KOPT-K1 (cell line): Measurements from ENCODE around the gene OSBPL9.
"Not testable (repeated sequence)": the region's sequence is repeated elsewhere in the genome, so short reads cannot be mapped to it uniquely, and the experiment has no call there.

Experiments used
- H3K27ac ChIP-seq: fragments of 200-600 bp; sonication (generic); 2 replicates; pipeline ENCODE4 v1.5.1; 2016; ENCODE audit warnings: antibody characterized with exemption, mild to moderate bottlenecking, low read depth, low read length; ENCODE audit not compliant: poor library complexity, severe bottlenecking
- H3K36me3 ChIP-seq: fragments of 200-600 bp; sonication (generic); 2 replicates; pipeline ENCODE4 v1.5.1; 2017; ENCODE audit warnings: antibody characterized with exemption, mild to moderate bottlenecking, low read length, moderate library complexity; ENCODE audit not compliant: insufficient read depth
- H3K9me3 ChIP-seq: fragments of 200-600 bp; sonication (generic); 2 replicates; pipeline ENCODE4 v1.5.1; 2017; ENCODE audit warnings: antibody characterized with exemption, low read length, mild to moderate bottlenecking; ENCODE audit not compliant: insufficient read depth, poor library complexity, severe bottlenecking

The OSBPL9 gene

GRCh38 chr1:51689075-51689440 is 72.2 kb downstream of the OSBPL9 start:
- Histone ChIP-seq H3K36me3 (no peaks in the 10 kb centered on the region), H3K9me3 (no peaks in the 10 kb centered on the region), H3K27ac (no peak overlapping the region)

DNA sequence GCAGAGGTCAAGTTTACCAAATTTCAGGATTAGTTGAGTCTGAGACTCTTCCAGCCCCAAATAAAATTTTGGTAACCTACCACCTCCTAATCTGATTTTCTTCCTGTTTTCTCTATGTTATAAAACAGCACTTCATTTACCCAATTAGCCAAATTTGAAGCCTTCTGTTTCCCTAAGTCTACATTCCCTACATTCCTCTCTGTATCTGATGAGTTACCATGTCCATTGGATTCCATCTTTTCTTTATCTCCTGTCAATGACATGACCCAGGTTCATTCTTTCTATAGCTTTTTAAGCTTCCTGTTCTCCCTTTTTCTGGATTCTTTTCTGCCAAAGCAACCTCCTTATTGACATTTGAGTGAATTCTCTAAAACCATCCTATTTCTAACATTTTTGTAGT is 72.8 kb downstream of the OSBPL9 start:
- H3K9me3 ChIP-seq: no peaks in the 10 kb centered on the region
- no peaks in the 10 kb centered on the region for H3K36me3 ChIP-seq
- H3K27ac ChIP-seq: no peak overlapping the region

GRCh38 chr1:51690285-51690961 is 73.5 kb downstream of the OSBPL9 start:
- no peak overlapping the region for H3K27ac ChIP-seq
- H3K36me3 ChIP-seq: no peaks in the 10 kb centered on the region
- no peaks in the 10 kb centered on the region for H3K9me3 ChIP-seq

DNA sequence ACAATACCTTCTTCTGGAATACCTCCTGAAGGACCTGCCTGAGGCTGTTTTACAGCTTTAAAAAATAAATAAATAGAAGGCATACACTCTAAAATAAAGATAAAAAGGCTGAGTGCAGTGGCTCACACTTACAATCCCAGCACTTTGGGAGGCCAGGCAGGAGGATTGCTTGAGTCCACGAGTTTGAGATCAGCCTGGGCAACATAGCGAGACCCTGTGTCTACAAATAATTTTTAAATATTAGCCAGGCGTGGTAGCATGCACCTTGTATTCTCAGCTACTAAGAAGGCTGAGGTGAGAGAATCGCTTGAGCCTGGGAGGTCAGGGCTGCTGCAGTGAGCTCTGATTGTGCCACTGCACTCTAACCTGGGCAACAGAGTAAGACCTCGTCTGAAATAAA is 75.0 kb downstream of the OSBPL9 start:
- H3K36me3 ChIP-seq: no peaks in the 10 kb centered on the region
- no peaks in the 10 kb centered on the region for H3K9me3 ChIP-seq
- H3K27ac ChIP-seq: no peak overlapping the region

DNA sequence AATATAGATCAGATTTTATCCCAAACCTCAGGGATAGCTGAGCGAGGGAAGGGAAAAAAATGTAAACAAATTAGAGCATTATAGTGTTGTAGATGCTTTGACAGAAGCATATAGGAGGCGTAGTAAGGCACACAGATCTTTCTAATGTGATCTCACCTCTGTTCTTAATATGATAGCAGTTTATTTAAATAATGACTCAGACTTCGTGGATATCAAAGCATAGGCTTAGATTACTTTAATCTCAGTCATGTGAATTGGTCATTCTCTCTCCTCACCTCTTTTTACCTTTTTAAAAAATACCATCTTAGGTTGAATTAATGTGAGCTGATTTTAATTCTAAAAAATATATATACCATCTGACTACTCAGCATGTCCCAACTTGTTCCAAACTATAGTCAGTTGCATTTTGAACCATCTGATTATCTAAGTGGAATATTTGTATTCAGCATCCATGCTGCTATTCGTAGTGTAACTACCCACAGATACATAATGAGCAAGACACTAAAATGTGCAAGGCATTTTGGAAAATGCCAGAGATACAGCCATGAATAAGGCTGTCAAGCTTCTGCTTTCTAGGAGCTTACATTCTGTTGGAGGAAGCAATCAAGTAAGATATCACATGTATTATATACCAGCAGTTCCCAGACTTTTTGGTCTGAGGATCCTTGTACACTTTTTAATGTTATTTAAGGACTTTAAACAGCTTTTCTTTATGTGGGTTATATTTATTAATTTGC is 76.7 kb downstream of the OSBPL9 start:
- no peak overlapping the region for H3K27ac ChIP-seq
- H3K9me3 ChIP-seq: no peaks in the 10 kb centered on the region
- H3K36me3 ChIP-seq: no peaks in the 10 kb centered on the region

DNA sequence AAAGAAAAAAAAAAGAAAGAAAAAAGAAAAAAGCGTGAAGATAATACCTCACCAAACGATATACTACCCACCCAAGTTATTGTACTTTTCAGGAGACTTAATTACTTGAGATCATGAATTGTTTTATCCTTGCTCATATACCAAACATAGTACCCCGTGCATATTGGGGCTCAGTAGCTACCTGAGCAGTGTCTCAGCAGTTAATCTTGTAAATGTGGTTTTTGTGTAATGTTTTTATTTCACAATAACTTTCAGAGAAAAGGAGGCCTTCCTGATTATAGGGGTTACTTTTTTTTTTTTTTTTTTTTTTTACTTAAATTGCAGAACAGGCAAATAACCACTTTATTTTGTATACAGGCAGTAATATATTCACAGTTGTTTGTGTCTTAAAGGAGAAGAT is 80.3 kb downstream of the OSBPL9 start:
- no peak overlapping the region for H3K27ac ChIP-seq
- no peaks in the 10 kb centered on the region for H3K36me3 ChIP-seq
- H3K9me3 ChIP-seq: no peaks in the 10 kb centered on the region

DNA sequence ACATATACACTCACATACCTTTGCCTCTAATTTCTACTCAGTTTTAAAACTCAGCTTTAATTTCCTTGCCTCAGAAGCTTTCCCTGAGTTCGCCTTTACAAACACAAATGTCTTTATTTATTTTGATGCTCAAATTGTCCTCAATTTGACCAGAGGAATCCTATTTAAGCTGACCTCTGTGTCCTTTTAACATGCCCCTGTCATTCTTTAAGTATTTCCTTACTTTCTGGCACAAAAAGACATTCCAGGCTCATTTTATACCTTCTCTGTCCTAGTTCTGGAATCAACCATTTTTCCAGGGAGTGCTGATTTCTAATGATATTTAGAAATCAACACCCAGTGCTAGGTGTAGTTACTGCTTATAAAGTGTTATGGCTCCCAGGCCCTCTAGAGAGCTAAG is 82.5 kb downstream of the OSBPL9 start:
- no peak overlapping the region for H3K27ac ChIP-seq
- no peaks in the 10 kb centered on the region for H3K9me3 ChIP-seq
- H3K36me3 ChIP-seq: no peaks in the 10 kb centered on the region

DNA sequence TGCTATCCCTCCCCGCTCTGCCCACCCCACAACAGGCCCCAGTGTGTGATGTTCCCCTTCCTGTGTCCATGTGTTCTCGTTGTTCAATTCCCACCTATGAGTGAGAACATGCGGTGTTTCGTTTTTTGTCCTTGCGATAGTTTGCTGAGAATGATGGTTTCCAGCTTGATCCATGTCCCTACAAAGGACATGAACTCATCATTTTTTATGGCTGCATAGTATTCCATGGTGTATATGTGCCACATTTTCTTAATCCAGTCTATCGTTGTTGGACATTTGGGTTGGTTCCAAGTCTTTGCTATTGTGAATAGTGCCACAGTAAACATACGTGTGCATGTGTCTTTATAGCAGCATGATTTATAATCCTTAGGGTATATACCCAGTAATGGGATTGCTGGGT is 84.9 kb downstream of the OSBPL9 start:
- H3K36me3 ChIP-seq, H3K27ac ChIP-seq, H3K9me3 ChIP-seq: not testable (repeated sequence)

DNA sequence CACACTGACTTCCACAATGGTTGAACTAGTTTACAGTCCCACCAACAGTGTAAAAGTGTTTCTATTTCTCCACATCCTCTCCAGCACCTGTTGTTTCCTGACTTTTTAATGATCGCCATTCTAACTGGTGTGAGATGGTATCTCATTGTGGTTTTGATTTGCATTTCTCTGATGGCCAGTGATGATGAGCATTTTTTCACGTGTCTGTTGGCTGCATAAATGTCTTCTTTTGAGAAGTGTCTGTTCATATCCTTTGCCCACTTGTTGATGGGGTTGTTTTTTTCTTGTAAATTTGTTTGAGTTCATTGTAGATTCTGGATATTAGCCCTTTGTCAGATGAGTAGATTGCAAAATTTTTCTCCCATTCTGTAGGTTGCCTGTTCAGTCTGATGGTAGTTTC is 85.3 kb downstream of the OSBPL9 start:
- H3K27ac ChIP-seq, H3K36me3 ChIP-seq, H3K9me3 ChIP-seq: not testable (repeated sequence)

- H3K36me3 ChIP-seq: no peaks in the 10 kb centered on the region
- no peak overlapping the region for H3K27ac ChIP-seq
- H3K9me3 ChIP-seq: no peaks in the 10 kb centered on the region
Measured at GRCh38 chr1:51705035-51705434, 88.1 kb downstream of the OSBPL9 start.

DNA sequence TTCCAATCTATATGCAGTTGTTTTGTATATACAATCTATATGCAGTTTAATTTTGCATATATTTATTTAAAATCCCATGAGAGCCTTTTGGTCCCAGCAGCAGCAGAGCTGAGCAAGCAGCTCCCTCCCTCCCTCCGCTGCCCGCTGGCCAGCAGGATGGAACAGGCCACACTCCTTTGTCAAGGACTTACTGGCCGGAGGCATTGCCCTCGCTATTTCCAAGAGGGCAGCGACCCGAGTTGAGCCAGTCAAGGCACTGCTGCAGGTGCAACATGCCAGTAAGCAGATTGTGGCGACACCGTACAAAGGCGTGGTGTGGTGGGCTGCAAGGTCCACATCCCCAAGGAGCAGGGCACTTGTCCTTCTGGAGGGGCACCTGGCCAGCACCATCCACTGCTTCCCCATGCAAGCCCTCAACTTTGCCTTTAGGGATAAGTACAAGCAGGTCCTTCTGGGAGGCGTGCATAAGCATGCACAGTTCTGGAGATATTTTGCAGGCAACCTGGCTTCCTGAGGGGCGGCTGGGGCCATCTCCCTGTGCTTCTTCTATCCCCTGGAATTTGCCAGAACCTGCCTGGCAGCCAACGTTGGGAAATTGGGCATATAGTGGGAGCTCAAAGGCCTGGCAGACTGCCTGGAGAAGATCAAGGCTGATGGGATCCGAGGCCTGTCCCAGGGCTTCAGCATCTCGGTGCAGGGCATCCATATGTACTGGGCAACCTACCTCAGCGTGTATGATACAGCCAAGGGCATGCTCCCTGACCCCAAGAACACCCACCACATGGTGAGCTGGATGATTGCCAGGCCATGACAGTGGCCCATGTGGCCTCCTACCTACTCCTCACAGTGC is 92.2 kb downstream of the OSBPL9 start:
- no peaks in the 10 kb centered on the region for H3K9me3 ChIP-seq
- H3K27ac ChIP-seq: no peak overlapping the region
- no peaks in the 10 kb centered on the region for H3K36me3 ChIP-seq

DNA sequence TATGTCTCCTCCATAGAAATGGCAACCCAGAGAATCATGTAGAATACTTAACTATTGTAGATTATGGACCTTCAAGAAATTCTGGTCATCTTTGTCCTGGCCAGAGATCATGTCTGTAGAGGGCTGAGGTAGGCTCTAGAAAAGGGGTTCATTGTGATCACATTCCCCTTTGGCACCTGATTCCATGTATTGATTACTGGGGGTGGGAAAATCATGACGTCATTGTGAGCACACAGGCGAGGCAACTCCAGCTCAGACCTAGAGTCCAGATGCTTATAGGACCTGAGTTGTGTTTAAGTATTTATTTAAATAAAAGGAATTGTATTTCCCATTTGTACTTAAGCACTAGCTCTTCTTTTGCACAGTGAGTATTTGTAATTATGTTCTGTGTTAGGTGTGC is 93.1 kb downstream of the OSBPL9 start:
- H3K9me3 ChIP-seq: no peaks in the 10 kb centered on the region
- no peaks in the 10 kb centered on the region for H3K36me3 ChIP-seq
- H3K27ac ChIP-seq: no peak overlapping the region

GRCh38 chr1:51712590-51712989 is 95.7 kb downstream of the OSBPL9 start:
- no peak overlapping the region for H3K27ac ChIP-seq
- H3K36me3 ChIP-seq: no peaks in the 10 kb centered on the region
- no peaks in the 10 kb centered on the region for H3K9me3 ChIP-seq

DNA sequence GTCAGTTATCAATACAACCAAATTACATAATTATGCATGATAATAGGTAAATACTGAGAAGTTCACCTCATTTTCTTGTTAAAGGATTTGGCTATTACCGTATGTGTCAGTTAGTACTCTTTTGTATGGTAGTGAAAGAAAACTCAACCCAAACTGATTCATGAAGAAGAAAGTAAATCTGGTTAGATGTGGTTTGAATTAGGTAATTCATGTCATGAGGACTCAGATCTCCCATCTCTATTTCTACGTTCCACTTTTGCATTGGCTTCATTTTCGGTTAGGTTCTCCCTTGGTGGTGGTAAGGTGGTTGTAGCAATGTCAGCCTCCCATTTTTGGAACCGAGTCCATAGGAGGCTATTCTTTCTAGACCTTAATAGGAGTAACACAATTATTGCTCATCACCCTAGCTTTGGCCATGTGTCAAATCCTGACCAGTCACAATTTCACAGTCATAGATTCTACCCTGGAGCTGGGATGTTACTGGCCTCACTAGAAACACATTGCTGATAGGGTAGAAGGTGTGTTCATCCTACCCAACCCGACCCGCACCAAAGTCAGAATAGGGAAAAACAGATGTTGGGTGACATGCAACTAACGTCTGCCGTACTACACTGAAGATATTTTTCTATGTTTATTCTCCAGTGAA is 97.6 kb downstream of the OSBPL9 start:
- Histone ChIP-seq H3K27ac (no peak overlapping the region), H3K9me3 (no peaks in the 10 kb centered on the region), H3K36me3 (no peaks in the 10 kb centered on the region)

DNA sequence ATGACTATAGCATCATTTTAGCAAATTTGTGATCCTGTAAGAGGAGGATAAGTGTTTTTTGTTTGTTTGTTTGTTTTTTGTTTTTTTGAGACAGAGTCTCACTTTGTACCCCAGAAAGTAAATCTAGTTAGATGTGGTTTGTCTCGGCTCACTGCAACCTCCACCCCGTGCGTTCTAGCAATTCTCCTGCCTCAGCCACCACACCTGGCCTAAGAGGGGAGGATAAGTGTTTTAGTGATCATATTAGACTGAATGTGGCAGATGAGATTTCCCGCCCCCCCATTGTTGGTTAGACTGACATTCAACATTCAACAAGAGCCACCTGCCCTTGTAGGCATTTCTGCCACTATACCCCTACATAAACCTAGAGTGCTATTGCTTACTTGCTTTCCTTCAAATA is 98.5 kb downstream of the OSBPL9 start:
- Histone ChIP-seq H3K27ac (no peak overlapping the region), H3K9me3 (no peaks in the 10 kb centered on the region), H3K36me3 (no peaks in the 10 kb centered on the region)
